Bone marrow (tissue), 2 donors: ENCODE measurements around the gene IQSEC1.

Source experiments
- DNase-seq, 2 donors: peaks; one replicate each; lab custom pipeline; 2025; lab: John Stamatoyannopoulos, UW

IQSEC1 gene

GRCh38 chr3:12934431-12934830, 138.8 kb downstream of the IQSEC1 start:
- no peak for DNase-seq

- no peak for DNase-seq
Observed at GRCh38 chr3:12933901-12934300, 139.3 kb downstream of the IQSEC1 start.

GRCh38 chr3:12932754-12933153, 140.5 kb downstream of the IQSEC1 start:
- DNase-seq = no peak

DNA sequence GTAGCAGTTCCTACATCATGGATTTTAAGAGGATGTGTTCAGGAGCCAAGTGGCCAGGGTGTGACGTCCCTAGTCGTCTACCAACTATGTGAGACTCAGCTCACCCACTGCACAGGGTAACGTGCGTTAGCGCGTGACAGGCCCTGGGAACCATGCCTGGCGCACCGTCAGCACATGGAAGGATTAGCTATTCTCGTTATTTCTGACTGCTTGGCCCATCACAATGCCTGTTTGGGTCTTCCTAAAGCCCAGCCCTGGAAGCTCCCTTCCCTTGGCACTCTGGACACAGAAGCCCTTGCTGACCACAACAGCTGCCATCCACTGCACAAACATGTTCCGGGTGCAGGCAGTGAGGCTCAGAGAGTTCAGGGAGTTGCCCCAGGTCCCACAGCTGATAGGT, 140.9 kb downstream of the IQSEC1 start:
- no peak for DNase-seq

GRCh38 chr3:12931273-12931905, 141.8 kb downstream of the IQSEC1 start:
- no peak for DNase-seq

DNA sequence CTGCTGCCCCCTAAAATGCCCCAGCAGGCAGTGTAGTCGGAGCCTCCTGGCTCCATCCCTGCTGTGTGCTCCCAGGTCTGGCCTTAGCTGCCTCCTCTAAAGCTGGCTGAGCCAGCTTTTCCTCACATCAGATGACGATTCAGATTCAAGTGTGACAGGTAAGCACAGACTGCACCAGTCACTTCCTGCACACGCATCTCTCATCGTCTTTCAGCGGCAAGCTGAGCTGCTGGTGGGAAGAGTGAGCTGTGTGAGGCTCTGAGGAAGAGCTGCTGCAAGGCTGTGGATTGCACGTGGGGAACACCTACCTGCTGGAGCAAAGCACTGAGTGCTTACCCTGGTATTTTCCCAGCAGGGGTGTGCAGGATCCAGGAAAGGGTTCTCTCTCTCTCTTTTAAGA, 143.4 kb downstream of the IQSEC1 start:
- DNase-seq = no peak

DNA sequence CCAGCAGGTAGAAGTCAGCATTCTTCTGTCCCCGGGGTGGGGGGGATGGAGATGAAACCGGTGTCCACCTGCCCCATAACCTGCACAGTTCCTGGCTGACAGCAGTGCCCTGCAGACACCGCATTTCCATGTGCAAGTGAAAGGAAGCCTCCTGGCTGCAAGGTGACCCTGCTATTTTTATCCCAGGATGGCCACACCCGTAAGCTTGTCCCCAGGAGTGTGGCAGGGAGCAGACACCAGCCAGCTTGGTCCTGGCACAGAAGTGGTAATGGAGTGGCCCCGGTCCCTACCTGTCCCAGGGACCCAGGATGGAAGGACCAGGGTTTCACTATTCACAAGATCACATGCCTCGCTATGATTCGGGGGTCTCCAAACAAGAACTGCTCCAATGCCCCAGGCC, 146.6 kb downstream of the IQSEC1 start:
- DNase-seq = no peak

DNA sequence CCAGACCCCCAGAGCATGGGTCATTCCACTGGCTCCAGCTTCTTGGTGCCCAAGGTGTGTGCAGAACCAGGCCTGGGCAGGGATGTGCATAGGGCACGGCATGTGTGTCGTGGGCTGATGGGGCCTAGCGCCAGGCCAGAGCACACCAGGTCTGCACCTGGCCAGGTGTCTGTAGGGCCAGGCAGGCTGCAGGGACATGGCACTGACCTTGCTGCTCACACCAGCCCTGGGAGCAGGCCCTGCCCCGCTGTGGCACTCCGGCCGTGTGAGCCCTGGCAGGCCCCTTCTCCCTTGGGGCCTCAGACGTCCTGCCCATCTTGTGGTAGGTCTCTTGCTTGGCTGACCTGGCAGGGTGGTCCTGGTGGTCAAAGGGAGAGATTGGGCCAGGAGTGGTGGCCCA, 147.6 kb downstream of the IQSEC1 start:
- no peak for DNase-seq

GRCh38 chr3:12924437-12924836, 148.8 kb downstream of the IQSEC1 start:
- DNase-seq = no peak

DNA sequence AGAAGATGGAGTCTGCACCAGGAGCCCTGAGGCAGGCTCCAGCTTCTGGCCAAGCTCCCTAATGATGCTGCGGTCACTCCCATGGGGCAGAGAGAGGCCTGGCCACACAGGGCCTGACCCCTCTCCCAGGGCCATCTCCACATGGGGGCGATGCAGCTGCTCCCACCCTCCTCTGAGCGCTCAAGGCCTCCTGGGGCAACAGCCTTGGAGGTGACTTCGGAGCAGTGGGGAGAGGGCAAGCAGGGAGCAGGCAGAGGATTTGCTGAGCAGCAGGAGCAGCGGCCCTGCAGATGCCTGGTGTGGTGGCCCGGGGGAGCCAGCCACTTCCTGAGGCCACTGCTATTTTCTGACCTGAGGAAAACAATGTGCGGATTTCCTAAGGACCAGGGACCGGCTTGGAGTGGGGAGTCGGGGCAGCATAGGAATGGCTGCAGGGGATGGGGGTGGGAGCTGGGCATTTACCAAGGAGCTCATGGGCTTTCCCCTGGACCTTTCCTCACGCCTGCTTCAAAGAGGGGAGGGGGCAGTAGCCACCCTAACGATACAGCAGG, 150.3 kb downstream of the IQSEC1 start:
- no peak for DNase-seq

DNA sequence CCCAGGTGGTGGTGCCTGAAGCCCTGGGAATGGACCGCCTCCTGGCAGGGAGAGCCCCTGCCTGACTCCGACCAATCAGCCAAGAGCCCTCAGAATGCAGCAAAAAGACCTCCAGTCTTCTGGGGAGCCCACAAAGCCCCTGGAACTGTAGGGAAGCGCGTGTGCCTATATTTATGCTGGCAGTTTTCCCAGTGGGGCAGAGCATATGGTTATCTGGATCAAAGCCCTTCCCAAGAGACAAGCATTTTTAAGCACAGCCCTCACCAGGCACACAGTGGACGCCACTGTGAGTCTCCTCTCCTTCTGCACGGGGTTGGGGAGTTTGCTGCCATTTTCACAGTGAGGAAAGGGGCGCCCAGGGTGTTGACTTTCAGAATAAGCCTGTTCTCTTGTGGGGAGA, 150.9 kb downstream of the IQSEC1 start:
- no peak for DNase-seq

DNA sequence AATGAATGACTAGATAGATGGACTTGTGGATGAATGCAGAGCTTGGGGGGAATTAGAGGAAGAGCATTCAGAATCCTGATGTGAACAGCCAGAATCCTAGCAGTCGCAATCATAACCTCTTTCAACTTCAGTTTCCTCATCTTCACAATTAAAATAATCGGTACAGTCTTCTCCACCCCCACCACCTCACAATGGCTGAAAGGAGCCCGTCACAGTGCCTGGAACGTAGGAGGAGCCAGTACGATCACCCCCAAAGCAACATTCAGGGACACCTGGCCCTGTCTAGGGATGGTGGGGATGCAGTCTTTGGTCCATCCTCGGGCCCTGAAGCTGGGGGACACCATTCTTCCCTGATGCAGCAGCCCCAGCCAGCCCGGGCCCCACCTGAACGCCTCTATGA, 151.5 kb downstream of the IQSEC1 start:
- DNase-seq = no peak

DNA sequence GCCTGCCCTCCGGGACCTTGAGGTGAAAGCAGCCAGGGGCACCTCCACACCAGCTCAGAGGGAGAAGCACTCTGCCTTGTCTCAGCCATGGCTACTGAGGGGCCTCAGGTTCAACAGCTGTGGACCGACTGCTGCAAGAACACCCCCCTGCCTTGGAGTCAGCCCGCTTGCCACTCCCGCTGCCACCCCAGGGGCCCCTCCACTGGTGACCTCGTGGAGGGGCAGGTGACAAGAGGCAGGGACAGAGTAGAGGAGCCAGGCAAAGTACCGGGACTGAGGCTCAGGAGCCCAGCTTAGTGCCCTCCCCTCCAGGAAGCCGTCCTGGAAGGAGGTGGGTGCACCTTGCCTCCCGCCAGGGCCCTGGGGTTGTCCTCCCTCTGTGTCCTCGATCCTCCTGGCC, 152.3 kb downstream of the IQSEC1 start:
- no peak for DNase-seq

DNA sequence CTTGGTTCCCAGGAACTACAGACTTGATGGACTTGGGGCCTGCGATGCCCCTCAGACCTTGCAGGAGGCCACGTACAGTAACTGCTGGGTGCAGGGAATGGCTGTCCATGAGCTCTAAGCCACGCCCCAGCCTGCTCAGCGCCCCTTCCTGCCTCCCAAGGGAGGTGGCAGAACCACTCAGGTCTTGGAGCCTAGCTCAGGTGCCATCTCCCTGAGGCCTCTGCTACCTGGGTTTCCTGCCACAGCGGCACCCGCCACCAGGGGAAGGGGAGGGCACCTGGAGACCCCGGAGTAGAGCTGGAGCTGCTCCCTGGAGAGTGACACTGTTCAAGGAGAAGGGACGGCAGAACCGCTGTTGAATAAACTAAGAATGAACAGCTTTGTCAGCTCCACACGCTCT, 154.0 kb downstream of the IQSEC1 start:
- no peak for DNase-seq

DNA sequence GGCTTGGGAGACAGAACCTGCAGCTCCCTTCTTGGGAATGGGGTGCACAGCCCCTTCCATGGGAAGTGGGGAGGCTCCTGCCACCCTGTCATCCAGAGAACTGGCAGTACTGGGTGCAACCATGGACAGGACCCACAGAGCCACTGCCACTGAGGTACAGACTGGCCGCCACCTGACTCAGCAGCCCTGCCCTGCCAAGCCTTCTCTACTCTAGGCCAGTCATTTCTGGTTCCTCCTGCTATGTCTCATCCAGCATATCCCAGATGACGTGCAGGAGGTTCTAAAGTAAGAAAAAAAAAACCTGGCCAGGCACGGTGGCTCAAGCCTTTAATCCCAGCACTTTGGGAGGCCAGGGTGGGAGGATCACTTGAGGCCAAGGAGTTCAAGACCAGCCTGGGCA, 155.0 kb downstream of the IQSEC1 start:
- no peak for DNase-seq

- peak in 1 of 2 donors; percentile 3 for DNase-seq
Observed at GRCh38 chr3:12916159-12916558, 157.1 kb downstream of the IQSEC1 start.

- DNase-seq = no peak
Observed at GRCh38 chr3:12914088-12914487, 159.1 kb downstream of the IQSEC1 start.

- DNase-seq = no peak
Observed at GRCh38 chr3:12911881-12912415, 161.3 kb downstream of the IQSEC1 start.

- no peak for DNase-seq
Observed at GRCh38 chr3:12910356-12911099, 162.7 kb downstream of the IQSEC1 start.

- no peak for DNase-seq
Observed at GRCh38 chr3:12909710-12910109, 163.5 kb downstream of the IQSEC1 start.

DNA sequence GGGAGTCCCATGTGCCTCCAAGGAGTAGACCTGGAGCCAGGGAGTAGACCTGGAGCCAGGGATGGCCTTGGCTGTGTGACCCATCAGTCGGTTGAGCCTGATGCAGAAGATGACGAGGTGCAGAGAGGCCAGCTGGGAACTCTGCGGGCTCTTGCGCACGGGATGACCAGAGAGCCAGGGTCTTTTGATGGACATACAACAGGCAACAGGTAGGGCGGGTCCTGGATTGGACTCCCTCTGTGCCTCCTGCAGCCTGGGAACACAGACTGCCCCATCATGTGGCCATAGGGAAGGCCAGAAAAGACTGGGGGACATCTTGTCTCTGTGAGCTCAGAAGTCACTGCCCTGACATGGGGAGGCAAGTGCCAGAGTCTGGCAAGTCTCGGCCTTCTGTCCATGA, 164.4 kb downstream of the IQSEC1 start:
- DNase-seq = no peak

DNA sequence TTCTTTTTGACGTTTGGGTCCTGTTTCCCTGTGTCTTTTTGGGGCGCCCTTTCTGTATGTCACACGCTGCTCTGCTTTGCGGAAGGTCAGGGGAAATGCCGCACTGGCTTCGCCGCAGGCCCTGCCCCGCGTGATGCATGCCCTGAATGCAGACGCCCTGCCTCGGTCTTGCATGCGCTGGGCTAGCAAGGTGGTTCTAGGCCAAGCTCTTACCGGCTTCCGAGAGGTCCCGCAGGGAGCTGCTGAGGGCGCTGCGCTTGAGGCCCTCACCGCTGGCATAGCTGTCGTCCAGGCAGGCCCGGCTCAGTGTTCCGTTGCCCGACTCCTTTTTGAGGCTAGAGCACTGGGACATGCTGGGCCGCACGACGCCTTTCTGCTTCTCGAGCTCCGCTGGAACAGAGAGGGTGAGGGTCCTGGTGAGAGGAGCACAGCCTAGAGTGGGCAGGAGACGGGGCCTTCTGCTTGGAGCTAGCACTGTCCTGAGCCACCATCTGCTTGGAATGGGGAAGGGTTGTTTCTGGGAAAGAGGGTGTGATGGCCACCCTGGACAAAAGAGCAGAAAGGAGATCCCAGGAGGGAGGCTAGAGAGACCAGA, 165.0 kb downstream of the IQSEC1 start:
- DNase-seq = no peak

GRCh38 chr3:12907729-12908128, 165.5 kb downstream of the IQSEC1 start:
- no peak for DNase-seq
